ENCODE results near the gene SYNDIG1. TPM values are rescaled to one million over a fixed set of nuclear protein-coding genes. Genes with fewer than 3 reads are reported as not detected.

The SYNDIG1 gene
- total RNA-seq, 4 donors from 2014 or later: 0.27 to 0.32 TPM; not detected in 2

- Histone ChIP-seq H3K4me1 (no peaks in the 10 kb centered on the region), H3K36me3 (no peaks in the 10 kb centered on the region), H3K27ac (no peak overlapping the region), H3K27me3 (no peaks in the 10 kb centered on the region), H3K9me3 (no peaks in the 10 kb centered on the region), H3K4me3 (no peak overlapping the region)
- WGBS, 2 donors (ENCODE audit: low coverage in 1 of 2): 52 to 67% methylated on average over 3 to 7 of the region's 7 CpGs
- TF ChIP-seq POLR2AphosphoS5 (IDR thresholded peaks at IDR 0.05) (no peak), EP300 (IDR thresholded peaks at IDR 0.05; ENCODE audit: low read depth) (no peak), POLR2A (IDR thresholded peaks at IDR 0.05) (no peak), CTCF (IDR thresholded peaks at IDR 0.05) (no peak)
- no peak for DNase-seq
- in situ Hi-C loops (cut with MboI; ENCODE audit: low pct_ligation_motif_present in 1 of 4, low pct_unique_long_range_greater_than_20kb in 1 of 4, low sequenced_read_pairs in 3 of 4) (no loop called here), intact Hi-C loops (cut with DNase I; ENCODE audit: low total_unique reads) (no loop called here)
Observed at GRCh38 chr20:24566656-24567055, 97.2 kb downstream of the SYNDIG1 start.

- Histone ChIP-seq H3K4me3 (no peak overlapping the region), H3K36me3 (no peaks in the 10 kb centered on the region), H3K4me1 (no peaks in the 10 kb centered on the region), H3K27ac (no peak overlapping the region), H3K27me3 (no peaks in the 10 kb centered on the region), H3K9me3 (no peaks in the 10 kb centered on the region)
- WGBS, 2 donors (ENCODE audit: low coverage in 1 of 2): 60 to 78% methylated on average over 1 to 5 of the region's 5 CpGs
- in situ Hi-C loops (cut with MboI; ENCODE audit: low pct_ligation_motif_present in 1 of 4, low pct_unique_long_range_greater_than_20kb in 1 of 4, low sequenced_read_pairs in 3 of 4): no loop called here
- TF ChIP-seq EP300 (IDR thresholded peaks at IDR 0.05; ENCODE audit: low read depth) (no peak), POLR2AphosphoS5 (IDR thresholded peaks at IDR 0.05) (no peak), POLR2A (IDR thresholded peaks at IDR 0.05) (no peak), CTCF (IDR thresholded peaks at IDR 0.05) (no peak)
- intact Hi-C loops (cut with DNase I; ENCODE audit: low total_unique reads): no loop called here
- no peak for DNase-seq
Observed at GRCh38 chr20:24567508-24567907, 98.1 kb downstream of the SYNDIG1 start.

GRCh38 chr20:24568842-24569241 lies 99.4 kb downstream of the SYNDIG1 start:
- H3K27me3 ChIP-seq: no peaks in the 10 kb centered on the region
- WGBS, 2 donors (ENCODE audit: low coverage in 1 of 2): 77% methylated on average over 8 of the region's 8 CpGs; no CpG with 5 or more reads in 1 of the 2 donors
- no peaks in the 10 kb centered on the region for H3K4me1 ChIP-seq
- no peaks in the 10 kb centered on the region for H3K9me3 ChIP-seq
- intact Hi-C loops (cut with DNase I; ENCODE audit: low total_unique reads): no loop called here
- in situ Hi-C loops (cut with MboI; ENCODE audit: low pct_ligation_motif_present in 1 of 4, low pct_unique_long_range_greater_than_20kb in 1 of 4, low sequenced_read_pairs in 3 of 4): no loop called here
- H3K27ac ChIP-seq: no peak overlapping the region
- DNase-seq: no peak
- no peaks in the 10 kb centered on the region for H3K36me3 ChIP-seq
- TF ChIP-seq EP300 (IDR thresholded peaks at IDR 0.05; ENCODE audit: low read depth): no peak
- TF ChIP-seq POLR2A (IDR thresholded peaks at IDR 0.05): no peak
- no peak for TF ChIP-seq POLR2AphosphoS5 (IDR thresholded peaks at IDR 0.05)
- TF ChIP-seq CTCF (IDR thresholded peaks at IDR 0.05): no peak
- no peak overlapping the region for H3K4me3 ChIP-seq

GRCh38 chr20:24571159-24571558 lies 101.7 kb downstream of the SYNDIG1 start:
- WGBS, 2 donors (ENCODE audit: low coverage in 1 of 2): 70 to 75% methylated on average over 2 of the region's 2 CpGs

More at GRCh38 chr20:24571159-24571558, 101.7 kb downstream of the SYNDIG1 start:
- TF ChIP-seq CTCF (IDR thresholded peaks at IDR 0.05) (no peak), POLR2A (IDR thresholded peaks at IDR 0.05) (no peak), POLR2AphosphoS5 (IDR thresholded peaks at IDR 0.05) (no peak), EP300 (IDR thresholded peaks at IDR 0.05; ENCODE audit: low read depth) (no peak)
- H3K27ac ChIP-seq: no peak overlapping the region
- H3K36me3 ChIP-seq: no peaks in the 10 kb centered on the region
- in situ Hi-C loops (cut with MboI; ENCODE audit: low pct_ligation_motif_present in 1 of 4, low pct_unique_long_range_greater_than_20kb in 1 of 4, low sequenced_read_pairs in 3 of 4) (no loop called here), intact Hi-C loops (cut with DNase I; ENCODE audit: low total_unique reads) (no loop called here)
- no peaks in the 10 kb centered on the region for H3K4me1 ChIP-seq
- no peak for DNase-seq
- H3K4me3 ChIP-seq: no peak overlapping the region
- no peaks in the 10 kb centered on the region for H3K27me3 ChIP-seq
- no peaks in the 10 kb centered on the region for H3K9me3 ChIP-seq

Data from transverse colon (tissue), 4 donors.